Calu3 (cell line): ENCODE measurements around the gene RNFT2. TPM values are rescaled to one million over a fixed set of nuclear protein-coding genes. Genes with fewer than 3 reads are reported as not detected.
A peak's percentile ranks its signal among the peaks of the same experiment; 100 is the strongest.

Experiments used
- BruUV-seq: library from RNA; stranded (reverse); fragments of 400-500 nt; replicated peaks from 2 replicates; lab custom pipeline; 2021; lab: Mats Ljungman, UMichigan
- CTCF ChIA-PET: fragments of 300-600 bp; sonication (Branson Sonifier 250); formaldehyde crosslinking; loops from one replicate; lab custom pipeline; 2022; ENCODE audit warnings: antibody characterized with exemption; lab: Charles Lee
- DNase-seq: peaks from one replicate; pipeline ENCODE4 v3.0.0; 2022
- H3K27ac Mint-ChIP-seq: one replicate; pipeline ENCODE4 v1.8.0; 2022; ENCODE audit warnings: mixed read lengths; ENCODE audit not compliant: unreplicated experiment
- H3K27me3 Mint-ChIP-seq: one replicate; pipeline ENCODE4 v1.8.0; 2022; ENCODE audit warnings: mixed read lengths; ENCODE audit not compliant: unreplicated experiment
- H3K36me3 Mint-ChIP-seq: one replicate; pipeline ENCODE4 v1.8.0; 2022; ENCODE audit warnings: mild to moderate bottlenecking, moderate library complexity, mixed read lengths; ENCODE audit not compliant: insufficient read depth, unreplicated experiment
- H3K4me1 Mint-ChIP-seq: one replicate; pipeline ENCODE4 v1.8.0; 2022; ENCODE audit warnings: mild to moderate bottlenecking, low read depth, mixed read lengths; ENCODE audit not compliant: unreplicated experiment
- H3K4me3 Mint-ChIP-seq: one replicate; pipeline ENCODE4 v1.8.0; 2022; ENCODE audit warnings: mild to moderate bottlenecking, low read depth, moderate library complexity, mixed read lengths; ENCODE audit not compliant: unreplicated experiment
- H3K9me3 Mint-ChIP-seq: one replicate; pipeline ENCODE4 v1.8.0; 2022; ENCODE audit warnings: low read depth, mixed read lengths; ENCODE audit not compliant: unreplicated experiment
- intact Hi-C: fragments of 100-400 bp; cut with micrococcal nuclease; formaldehyde crosslinking; loops from one replicate; pipeline ENCODE4 v1.10.0; 2022; ENCODE audit not compliant: unreplicated experiment
- total RNA-seq: library from RNA; stranded (reverse); gene quantifications from 2 replicates; pipeline ENCODE4 v1.2.3, GENCODE V29; 2022
- TF ChIP-seq, protein P1 (sequence below): fragments of 200-600 bp; IDR thresholded peaks from one replicate; pipeline ENCODE4 v1.8.0; 2022; ENCODE audit warnings: antibody characterized with exemption; ENCODE audit not compliant: unreplicated experiment

The RNFT2 gene
- total RNA-seq, 1 experiment from 2014 or later, result 32.0 TPM

DNA sequence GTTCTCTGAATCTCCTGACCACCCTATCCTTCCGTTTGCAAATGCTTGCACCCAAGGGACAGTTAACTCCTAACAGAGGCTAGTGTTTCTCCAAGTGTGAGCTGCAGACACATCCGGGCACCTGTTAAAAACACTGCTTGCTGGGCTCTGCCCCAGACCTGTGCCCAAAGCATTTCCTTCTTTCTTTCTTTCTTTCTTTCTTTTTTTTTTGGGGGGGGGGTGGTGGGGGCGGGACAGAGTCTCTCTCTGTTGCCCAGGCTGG lies 42.7 kb upstream of the RNFT2 start:
- TF ChIP-seq, protein P1, sequence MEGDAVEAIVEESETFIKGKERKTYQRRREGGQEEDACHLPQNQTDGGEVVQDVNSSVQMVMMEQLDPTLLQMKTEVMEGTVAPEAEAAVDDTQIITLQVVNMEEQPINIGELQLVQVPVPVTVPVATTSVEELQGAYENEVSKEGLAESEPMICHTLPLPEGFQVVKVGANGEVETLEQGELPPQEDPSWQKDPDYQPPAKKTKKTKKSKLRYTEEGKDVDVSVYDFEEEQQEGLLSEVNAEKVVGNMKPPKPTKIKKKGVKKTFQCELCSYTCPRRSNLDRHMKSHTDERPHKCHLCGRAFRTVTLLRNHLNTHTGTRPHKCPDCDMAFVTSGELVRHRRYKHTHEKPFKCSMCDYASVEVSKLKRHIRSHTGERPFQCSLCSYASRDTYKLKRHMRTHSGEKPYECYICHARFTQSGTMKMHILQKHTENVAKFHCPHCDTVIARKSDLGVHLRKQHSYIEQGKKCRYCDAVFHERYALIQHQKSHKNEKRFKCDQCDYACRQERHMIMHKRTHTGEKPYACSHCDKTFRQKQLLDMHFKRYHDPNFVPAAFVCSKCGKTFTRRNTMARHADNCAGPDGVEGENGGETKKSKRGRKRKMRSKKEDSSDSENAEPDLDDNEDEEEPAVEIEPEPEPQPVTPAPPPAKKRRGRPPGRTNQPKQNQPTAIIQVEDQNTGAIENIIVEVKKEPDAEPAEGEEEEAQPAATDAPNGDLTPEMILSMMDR, result no peak
- intact Hi-C loops, result loop anchor here (10.0 kb wide), 2 partner anchors 421 to 551 kb away; partner anchors contain the start of gene MED13L
- peaks cover 67% of the 10 kb centered on the region for H3K27me3 Mint-ChIP-seq
- CTCF ChIA-PET, result no interaction called here
- no peak overlapping the region for H3K4me3 Mint-ChIP-seq
- no peak overlapping the region for H3K27ac Mint-ChIP-seq
- peaks cover 4% of the 10 kb centered on the region for H3K36me3 Mint-ChIP-seq
- H3K4me1 Mint-ChIP-seq, result peaks cover 25% of the 10 kb centered on the region
- no TSS peak for BruUV-seq
- peaks cover 3% of the 10 kb centered on the region for H3K9me3 Mint-ChIP-seq
- DNase-seq, result no peak

DNA sequence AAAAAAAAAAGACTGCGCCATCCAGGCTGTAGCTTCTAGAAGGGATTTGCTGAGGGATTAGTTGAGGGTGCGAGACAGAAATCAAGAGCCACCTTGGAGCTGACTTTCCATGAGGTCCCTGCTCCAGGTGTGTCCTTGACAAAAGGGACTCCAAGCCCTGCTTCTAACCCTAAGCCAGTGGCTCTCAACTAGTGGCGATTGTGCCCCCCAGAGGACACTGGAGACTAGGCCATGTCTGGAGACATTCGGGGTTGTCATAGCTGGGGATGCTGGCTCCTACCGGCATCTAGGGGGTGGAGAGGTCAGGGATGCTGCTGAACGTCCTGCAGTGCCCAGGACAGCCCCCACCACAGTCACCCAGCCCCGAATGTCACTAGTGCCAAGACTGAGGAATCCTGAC lies 40.8 kb upstream of the RNFT2 start:
- BruUV-seq, result no TSS peak
- peak; percentile 39 for DNase-seq
- Mint-ChIP-seq H3K4me1 (peaks cover 25% of the 10 kb centered on the region), H3K4me3 (peak overlapping the region; percentile 48), H3K27ac (no peak overlapping the region), H3K27me3 (peaks cover 48% of the 10 kb centered on the region), H3K36me3 (peaks cover 4% of the 10 kb centered on the region), H3K9me3 (no peaks in the 10 kb centered on the region)
- intact Hi-C loops, result loop anchor here (10.0 kb wide), 2 partner anchors 423 to 553 kb away; partner anchors contain the start of gene MED13L
- CTCF ChIA-PET, result interaction anchor here (0.7 to 1.8 kb wide), 3 partner anchors 11 to 390 kb away, joined by 4 to 9 read pairs (median 6); no protein-coding TSS in a partner anchor
- TF ChIP-seq, protein P1, result no peak

DNA sequence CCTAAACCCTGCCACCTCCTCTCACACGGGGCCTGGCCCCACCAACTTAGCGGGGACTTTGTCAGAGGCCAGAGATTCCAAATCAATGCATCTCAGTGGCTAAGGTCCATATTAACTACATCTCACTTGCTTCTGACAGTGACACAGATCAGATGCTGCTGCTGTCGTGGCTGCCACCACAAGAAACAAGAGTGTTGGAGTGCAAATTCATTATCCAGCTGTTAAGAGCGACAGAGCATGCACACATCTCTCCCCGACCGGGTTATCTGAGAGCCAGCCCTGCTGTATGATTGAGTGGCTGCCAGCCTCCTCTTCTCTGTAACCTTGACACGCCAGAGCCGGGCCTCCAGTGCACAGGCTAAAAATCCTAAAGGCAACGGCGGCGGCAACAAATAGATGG lies 40.4 kb upstream of the RNFT2 start:
- BruUV-seq, result no TSS peak
- no peak for DNase-seq
- TF ChIP-seq, protein P1, result no peak
- Mint-ChIP-seq H3K4me3 (peak overlapping the region; percentile 48), H3K4me1 (peaks cover 25% of the 10 kb centered on the region), H3K27ac (peak overlapping the region; percentile 22), H3K36me3 (peaks cover 4% of the 10 kb centered on the region), H3K9me3 (no peaks in the 10 kb centered on the region), H3K27me3 (peaks cover 43% of the 10 kb centered on the region)
- CTCF ChIA-PET, result interaction anchor here (0.7 to 1.8 kb wide), 3 partner anchors 11 to 389 kb away, joined by 4 to 9 read pairs (median 6); no protein-coding TSS in a partner anchor
- intact Hi-C loops, result loop anchor here (10.0 kb wide), 2 partner anchors 423 to 553 kb away; partner anchors contain the start of gene MED13L

DNA sequence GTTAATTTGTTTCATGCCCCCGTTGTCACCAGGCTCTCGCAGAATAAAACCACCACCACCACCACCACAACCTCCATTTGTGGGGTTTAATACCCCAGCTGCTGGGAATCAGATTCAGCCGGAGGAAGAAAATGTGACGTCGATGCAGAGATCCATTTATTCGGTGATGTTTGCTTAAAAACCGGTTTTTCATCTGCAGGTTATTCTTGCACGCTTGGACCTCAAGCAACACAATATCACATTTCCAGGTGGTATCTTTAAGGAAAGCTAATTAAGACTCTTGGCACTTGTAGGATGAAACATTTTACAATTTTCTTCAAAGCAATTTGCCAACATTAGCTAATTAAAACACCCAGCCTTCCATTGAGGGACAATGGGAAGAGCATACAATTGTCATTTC lies 40.0 kb upstream of the RNFT2 start:
- TF ChIP-seq, protein P1, result no peak
- peak; percentile 28 for DNase-seq
- peaks cover 4% of the 10 kb centered on the region for H3K36me3 Mint-ChIP-seq
- H3K4me1 Mint-ChIP-seq, result peaks cover 28% of the 10 kb centered on the region
- H3K27ac Mint-ChIP-seq, result peak overlapping the region; percentile 22
- no peaks in the 10 kb centered on the region for H3K9me3 Mint-ChIP-seq
- BruUV-seq, result no TSS peak
- H3K27me3 Mint-ChIP-seq, result peaks cover 39% of the 10 kb centered on the region
- intact Hi-C loops, result loop anchor here (10.0 kb wide), 2 partner anchors 423 to 553 kb away; partner anchors contain the start of gene MED13L
- CTCF ChIA-PET, result interaction anchor here (1.2 to 1.8 kb wide), 2 partner anchors 11 to 16 kb away, joined by 4 to 6 read pairs; no protein-coding TSS in a partner anchor
- H3K4me3 Mint-ChIP-seq, result peak overlapping the region; percentile 48
